Measurements from ENCODE around the gene MBNL1.

Gene MBNL1

DNA sequence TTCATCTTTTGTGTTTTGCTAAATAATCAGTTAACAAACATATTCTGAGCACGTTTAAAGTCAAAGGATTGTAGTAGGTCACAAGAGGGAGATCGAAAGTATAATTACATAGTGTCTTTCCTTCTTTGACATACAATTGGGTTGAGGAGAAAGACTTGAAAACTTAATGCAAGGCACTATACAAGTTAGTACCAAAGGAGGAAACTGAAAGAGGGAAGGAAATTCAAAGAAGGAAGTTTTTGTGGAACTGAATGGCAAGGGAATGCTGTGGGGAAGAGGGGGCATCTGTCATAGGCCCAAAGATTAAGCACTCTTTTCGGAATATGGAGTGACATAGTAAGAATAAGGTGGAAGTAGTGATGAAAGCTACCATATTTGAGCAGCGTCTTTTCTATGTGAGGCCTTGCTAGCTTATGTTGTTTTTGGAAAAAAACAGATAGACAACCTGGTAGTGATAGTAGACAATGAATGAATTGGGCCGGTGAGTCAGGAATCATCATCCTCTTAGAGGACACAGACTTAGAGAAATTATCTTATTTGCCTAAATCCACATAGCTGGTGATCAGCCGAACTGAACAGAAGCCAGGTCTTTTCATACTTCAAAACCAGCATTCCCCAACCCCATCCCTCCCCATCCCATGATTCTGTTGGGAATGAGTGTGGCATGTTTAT is 10.2 kb downstream of the MBNL1 start:
- no peak for DNase-seq

DNA sequence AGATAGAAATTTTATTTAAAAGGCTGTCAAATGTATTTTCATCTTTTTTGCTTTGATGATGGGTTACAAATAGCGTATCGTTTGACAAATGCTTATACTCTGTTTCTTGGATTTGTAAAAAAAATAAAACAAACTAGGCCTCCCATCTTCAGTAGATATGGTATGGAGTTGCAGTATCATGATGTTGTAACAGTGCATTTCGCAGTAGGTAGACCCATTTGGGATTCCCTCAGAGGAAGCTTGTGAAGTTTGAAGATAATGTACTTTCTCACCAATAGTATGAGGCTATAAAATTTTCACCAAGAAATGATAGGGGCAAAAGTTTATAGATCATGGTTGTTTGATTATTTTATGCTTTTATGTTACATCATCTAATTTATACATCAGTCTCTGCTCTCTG is 10.8 kb downstream of the MBNL1 start:
- no peak for DNase-seq

DNA sequence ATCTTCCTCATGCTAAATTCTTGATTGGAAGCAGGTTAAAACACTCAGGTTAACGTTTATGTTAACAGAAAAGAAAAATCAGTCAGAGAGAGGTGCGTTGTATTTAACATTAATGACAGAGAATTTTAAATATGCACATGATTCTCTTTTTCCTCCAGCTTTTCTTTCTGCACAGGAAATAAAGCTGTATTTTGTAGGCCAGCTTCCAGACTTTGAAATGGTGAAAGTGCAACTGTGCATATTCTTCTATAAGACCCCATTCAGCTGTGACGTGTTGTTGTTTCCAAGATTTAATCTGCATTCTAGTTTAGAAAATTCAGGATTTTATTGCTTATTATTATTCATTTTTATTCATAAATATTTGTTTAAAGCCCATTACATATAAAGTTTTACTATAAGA is 11.8 kb downstream of the MBNL1 start:
- no peak for DNase-seq

DNA sequence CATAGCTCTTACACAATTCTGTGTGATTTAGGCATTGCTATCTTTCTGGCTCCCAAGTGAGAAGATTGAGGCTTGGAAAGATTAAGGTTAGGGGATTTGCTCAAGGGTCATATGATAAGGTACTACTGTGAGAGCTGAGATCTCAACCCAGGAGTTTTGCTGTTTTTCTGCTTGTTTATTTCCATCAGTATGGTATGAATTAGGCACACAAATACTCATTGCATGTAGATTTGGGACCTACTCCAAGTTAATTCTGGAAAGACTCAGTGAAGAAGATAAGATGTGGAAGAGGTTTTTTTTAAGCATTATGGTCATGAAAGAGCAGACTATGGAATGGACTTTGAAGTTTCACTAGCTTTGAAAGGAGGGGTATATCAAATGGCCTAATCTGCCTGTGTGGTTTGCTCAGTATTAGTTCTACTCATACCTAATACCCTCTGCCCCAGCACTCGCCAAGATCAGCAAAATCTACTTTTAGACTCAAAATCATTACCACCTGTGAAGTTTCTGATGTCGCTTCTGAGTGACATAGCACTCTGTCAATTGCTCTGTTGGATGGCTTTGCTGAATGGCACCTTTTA is 12.5 kb downstream of the MBNL1 start:
- DNase-seq = no peak

DNA sequence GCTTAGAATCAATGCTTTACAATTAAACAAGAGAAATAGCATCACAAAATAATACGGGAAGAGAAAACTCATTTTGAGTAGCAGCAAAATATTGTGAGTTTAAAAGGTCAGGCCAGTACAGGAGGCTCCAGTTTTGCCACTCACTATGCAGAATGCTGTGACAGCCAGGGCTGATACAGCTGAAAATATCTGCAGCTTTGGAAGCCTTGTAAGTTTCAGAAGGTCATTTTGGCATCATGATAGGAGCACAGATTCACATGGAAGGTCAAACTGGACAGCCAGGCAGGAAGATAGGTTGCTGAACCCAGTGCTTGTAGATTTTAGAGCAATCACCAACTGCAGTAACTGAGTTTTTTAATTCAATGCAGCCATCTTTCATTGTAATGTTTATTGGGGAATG is 14.1 kb downstream of the MBNL1 start:
- DNase-seq = no peak

DNA sequence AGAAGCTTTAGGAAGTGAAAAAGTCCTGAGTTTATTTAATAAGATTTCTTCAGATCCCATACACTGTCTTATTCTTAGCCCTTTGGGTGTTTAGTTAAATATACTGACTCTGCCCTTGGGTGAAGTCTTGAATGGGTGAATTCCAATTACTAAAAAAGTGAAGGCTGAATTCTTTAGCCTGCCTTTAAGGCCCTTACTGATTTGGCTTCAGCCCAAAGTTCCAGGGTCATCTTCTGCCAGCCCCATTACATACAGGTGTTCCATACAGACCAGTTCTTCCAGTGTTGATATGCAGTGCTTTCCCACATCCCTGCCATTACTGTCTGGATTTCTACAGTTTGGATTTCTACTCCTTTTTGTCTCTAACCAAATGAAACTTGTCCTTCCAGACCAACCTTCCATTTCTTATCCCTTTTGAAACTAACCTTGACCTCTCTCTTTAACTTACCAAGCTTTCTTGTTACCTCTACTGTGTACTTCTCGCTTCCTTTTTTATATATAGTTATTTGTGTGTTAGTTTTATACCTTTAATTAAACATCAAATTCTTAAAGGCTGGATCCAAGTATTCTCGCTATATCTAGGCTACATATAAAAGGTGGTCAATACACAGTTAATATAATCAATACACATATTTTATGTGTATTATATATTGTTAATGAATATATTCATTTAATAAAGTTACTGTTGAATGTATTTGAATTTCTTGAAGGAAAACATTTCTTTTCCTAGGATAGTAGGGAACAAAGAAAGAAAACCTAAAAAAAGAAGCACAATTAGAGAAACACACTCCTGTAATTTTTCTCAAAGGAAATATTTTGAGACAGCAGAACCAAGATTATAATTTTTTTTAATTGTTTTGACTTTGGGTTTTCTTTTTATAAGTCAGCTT is 15.0 kb downstream of the MBNL1 start:
- no peak for DNase-seq

DNA sequence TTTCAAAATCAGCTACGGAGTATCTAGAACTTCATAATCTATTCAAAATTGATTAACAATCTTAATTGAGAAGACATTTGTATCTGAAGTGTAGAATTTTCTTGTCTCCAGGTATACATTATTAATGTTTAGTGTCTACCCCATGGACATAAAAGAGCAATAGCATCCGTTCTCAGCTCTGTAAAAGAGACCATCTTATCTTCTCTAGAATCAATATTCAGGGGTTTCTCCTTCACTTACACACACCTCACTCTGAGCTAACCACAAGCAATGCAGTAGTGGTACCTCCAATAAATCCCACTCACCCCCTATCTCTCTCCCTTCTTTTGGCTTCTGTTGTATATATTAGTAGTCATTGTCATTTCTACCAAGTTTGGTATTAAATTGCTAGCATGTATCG is 16.2 kb downstream of the MBNL1 start:
- no peak for DNase-seq

DNA sequence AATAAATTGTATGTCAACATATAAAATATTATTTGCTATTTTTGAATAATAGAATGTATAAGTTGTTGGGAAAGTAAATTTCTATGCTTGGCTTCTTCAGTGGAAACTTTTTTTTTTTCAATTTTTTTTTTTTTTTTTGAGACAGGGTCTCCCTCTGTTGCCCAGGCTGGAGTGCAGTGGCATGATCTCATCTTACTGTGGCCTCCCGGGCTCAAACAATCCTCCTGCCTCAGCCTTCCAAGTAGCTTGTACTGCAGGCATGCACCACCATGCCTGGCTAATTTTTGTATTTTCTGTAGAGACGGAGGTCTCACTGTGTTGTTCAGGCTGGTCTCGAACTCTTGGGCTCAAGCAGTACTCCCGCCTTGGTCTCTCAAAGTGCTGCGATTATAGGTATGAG is 16.8 kb downstream of the MBNL1 start:
- DNase-seq = no peak

DNA sequence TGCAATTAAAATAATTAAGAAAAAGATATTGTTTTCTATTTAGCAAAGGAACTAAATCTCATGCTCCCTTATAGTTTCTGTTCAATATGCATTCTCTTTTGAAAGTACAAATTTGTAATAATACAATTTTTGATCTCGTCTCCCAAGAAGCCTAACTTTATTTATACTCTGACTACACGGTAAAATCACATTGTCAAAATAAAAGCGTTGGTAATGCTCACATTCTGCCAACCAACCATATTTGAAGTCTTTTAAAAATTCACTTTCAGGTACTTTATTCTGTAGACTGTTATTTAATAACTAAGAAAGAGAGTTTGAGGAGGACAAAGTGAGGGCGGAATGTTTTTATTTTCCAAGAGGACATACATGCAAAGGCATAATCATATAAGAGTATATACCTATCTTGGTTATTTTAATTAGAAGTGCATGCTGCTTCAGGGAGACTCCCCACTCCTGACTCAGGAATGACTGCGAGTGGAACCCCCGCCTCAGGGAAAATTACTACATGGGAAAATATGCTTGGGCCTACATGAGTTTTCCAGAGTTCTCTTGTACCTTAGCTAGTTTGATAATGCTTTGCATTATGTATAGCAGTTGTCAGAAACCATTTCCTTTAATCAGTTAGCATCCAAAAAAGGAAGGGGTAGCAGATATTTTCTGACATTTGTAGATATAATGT is 19.3 kb downstream of the MBNL1 start:
- no peak for DNase-seq

DNA sequence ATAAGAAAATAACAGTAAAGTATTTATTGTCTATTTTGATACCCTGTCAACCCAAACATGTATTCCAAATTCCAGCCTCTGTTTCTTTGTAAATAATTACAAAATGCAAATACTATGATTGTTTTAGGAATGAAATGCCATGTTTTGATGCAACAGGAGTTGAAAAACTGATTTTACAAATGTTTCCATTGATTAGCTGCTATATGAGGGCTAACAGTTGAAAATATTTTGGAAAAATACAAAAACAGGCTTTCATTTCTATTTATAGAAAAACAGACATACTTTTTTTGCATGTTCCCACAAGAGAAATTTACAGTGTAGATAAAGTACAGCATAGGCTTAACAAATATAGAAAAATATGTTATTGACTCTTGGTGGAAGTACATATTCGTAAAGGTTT is 20.0 kb downstream of the MBNL1 start:
- no peak for DNase-seq

DNA sequence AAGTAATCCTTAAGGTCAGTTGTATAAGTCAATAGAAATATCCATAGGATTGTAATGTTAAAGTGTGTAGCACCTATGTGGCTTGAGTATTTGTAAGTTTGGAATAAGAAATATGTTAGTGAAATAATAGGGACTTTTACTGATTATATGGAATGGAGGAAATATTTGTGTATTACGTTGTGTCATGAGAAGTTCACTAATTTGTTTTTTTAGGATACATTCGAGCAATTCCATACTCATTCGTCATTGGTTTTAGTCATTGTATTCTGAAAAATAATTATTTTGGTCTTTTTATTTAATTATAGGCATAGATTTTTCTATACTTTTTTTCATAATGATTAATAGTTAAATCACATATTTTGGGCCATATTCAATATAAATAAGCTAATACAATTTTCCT is 21.0 kb downstream of the MBNL1 start:
- no peak for DNase-seq

DNA sequence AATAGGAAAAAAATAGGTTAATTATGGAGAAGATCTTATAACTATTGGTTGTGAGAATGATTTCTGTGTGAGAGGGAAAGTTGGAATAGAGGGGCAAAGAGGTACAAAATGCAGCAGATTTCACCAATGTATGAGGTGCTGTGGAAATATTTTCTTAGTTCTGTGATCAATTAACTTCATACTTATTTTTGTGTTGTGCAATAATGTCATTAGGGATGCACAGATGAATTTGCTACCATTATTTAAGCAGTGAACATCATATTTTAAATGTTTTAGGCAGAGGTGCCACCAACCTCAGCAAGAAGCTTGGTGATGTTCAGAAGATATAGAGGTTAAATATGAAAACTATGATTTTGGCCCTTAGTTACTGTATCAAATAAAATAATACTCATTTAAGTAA is 21.6 kb downstream of the MBNL1 start:
- no peak for DNase-seq

DNA sequence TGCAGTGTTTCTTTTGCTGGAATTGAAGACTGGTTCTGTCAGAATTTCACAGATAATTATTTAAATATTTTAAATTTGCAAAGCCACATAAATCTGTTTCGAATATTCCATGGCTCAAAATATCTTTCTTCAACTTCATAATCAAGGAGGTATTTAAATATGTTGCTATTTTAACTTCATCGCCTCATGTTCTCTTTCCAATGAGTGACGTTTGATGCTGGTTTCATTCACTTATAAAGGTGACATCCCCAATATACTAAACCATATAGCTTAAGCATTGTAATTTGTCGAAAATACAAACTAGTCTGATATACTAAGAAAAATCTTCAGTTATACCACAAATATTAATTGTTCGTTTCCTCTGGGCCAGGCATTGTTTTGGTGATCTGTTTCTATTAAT is 22.5 kb downstream of the MBNL1 start:
- no peak for DNase-seq

DNA sequence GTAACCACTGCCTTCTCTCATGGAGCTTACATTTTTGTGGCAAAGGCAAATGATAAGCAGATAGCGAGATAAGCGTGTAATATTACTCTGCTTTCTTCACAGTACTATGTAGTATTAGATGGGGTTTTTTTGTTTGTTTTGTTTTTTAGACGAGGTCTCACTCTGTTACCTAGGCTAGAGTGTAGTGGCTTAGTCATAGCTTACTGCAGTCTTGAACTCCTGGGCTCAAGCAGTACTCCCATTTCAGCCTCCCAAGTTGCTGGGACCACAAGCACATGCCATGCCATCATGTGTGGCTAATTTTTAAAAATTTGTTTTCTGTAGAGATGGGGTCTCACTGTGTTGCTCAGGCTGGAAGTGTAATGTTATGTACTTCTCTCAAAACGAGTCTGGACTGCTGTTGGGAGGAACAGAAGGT is 22.9 kb downstream of the MBNL1 start:
- DNase-seq = no peak

DNA sequence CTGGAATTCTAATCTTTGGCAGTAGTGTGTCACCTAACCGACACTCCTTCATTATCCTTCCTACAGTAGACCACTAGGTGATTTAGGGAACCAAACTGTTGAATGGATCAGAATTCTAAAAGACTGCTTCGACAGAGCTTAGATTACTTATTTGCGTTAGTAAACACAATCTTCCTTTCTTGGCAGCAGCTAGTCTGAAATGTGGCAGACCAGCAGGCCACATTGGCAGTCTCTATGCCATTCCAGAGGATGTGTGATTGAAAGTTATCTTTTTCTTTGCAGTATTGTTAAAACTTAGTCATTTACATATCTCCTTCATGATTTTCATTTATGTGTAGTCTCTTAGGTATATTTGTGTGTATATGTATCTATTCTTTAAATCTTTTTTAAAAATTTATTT is 23.6 kb downstream of the MBNL1 start:
- no peak for DNase-seq

DNA sequence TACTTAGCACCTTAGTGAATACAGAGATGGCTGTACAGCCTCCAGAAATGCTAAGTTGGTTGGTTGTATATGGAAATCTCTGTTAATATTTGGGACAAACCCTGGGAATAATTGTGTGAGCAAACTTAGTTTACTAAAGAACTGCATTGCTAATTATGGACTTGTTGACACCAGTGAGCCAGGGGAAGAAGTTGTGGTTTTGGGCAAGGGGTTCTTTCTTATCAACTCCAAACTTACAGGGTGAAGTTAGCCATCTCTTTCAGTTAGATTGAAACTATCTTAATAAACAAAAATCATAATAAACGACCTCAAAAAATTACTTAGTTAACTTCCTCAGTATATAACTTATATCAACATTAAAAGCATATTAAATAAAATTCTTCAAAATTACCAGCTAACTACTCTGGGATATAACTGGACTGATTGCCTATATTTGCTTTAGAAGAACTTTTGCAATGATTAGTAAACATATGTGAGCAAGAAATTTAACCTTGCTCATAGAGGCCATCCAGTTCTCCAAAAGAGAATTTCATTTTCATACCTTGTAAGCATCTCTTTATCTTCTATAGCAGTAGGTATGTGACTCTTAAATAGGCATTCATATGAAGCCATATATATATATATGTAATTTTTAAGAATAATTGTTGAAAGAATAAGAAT is 24.7 kb downstream of the MBNL1 start:
- no peak for DNase-seq

DNA sequence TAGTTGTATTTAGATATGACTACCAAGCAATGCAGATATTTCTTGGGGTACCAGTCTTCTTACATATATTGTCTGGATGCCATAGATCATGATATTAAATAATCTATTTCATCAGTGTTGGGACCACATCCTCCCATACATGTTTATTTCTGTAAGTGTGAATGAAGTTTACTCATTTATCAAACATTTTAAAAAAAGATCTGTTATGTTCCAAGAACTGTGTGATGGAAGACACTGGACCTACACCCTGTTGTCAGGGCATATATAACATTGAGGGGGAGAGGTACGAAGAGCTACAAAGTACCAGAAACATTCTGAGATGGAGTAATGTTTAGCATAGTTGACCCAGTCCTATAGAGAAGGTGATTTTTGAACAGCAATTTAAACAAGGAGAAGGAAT is 26.6 kb downstream of the MBNL1 start:
- no peak for DNase-seq

DNA sequence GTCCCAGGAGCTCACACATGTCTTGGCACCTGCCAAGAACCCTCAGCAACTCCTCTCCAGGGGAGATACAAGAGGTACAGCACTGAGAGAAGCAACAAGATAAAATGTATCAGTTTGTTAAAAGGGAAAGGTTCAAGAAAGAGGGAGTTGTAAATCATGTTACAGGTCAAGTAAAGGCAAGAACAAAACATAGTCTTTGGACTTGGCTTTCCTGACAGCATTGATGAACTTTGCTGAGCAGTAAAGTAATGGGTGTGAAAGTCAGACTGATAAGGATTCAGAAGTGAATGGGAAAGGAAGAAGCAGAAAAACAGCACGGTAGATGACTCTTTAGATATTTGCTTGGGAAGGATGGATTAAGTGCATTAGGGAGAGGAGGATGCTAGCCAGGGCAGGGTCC is 27.1 kb downstream of the MBNL1 start:
- no peak for DNase-seq

DNA sequence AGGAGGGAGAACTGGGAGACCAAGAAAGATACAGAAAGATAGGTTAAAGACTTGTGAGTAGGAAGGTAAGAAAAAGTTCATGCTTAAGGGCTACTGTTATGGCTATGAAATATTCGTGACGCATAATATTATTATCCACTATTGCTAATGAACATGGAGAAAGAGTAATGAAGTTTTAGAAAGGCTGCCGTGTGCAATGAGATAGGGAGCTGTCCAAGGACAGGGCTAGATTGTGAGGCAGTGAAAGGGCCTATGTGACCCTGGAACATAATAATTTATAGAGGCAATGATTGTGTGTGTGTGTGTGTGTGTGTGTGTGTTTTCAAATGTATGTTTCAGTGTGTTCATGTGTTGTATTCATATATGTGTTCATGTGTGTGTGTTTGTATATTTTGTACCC is 27.7 kb downstream of the MBNL1 start:
- no peak for DNase-seq

DNA sequence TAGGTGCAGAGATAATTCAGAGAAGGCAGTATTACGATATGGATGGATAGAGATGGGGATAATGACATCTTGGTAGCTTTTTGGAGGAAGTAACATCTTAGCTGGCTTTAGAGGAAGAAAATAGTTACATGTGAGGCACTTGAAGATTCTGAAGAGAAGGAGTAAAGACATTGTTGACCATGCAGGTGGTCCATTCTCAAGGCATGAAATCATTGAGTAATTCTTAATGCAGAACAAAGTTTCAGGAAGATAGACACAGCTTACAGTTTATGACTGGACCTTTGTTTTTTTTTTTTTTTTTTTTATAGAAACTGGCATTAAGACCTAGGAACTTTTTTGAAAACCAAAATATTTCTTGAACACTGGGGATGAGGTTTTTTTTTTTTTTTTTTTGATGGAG is 28.2 kb downstream of the MBNL1 start:
- no peak for DNase-seq

DNA sequence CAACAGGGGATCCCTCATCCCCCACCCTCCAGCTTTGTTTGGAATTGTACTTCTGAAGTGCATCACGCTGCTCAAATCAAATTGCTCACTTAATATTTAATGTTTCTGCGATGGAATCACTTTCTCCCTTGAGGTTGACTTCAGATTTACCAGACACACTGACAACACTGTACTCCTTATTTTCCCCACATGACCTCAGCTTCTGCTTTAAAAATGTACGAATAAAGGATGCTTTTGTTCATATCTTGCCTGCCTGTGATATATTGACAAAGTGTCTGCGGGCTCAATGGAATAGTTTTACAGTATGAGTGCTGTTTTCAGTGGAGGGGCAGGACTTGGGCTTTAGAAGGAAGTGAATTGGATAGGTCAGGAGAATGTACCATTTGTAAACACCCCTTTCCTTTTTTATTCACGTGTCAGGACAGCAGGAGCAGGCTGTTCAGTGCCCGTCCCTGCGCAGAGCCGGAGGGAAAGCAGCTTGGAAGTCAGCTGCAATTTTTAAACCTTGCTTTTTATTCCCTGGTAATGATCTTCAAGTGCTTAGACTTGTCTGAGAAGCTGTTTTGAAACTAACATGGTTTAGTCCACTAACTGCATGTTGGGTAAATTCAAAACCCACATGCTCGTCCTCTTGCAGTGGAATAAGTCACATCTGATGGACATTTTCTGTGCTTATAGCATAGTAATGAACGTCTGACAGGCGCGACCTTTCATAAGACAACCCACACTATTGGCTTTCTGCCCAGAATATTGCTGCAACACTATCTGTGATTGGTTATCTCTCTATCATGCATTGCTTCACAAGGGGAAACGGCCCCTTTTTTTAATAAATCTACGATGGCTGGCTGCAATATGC is 29.9 kb downstream of the MBNL1 start:
- DNase-seq = peak; percentile 54
